Loucy (cell line): ENCODE results near the gene FHIT.

Experiments used
- H2AFZ ChIP-seq: fragments of 200-600 bp; sonication (generic); 2 replicates; pipeline ENCODE4 v1.6.0; 2016; ENCODE audit warnings: antibody characterized with exemption, mild to moderate bottlenecking, low read length, moderate library complexity
- H3F3A ChIP-seq: fragments of 200-600 bp; 2 replicates; pipeline ENCODE4 v1.6.0; 2016; ENCODE audit warnings: antibody characterized with exemption, low read depth, mild to moderate bottlenecking
- H3K27me3 ChIP-seq: fragments of 200-600 bp; sonication (generic); 2 replicates; pipeline ENCODE4 v1.6.1; 2014; ENCODE audit warnings: low read length, mild to moderate bottlenecking; ENCODE audit not compliant: insufficient read depth, poor library complexity, severe bottlenecking
- H3K36me3 ChIP-seq: fragments of 200-600 bp; sonication (generic); 2 replicates; pipeline ENCODE4 v1.6.1; 2016; ENCODE audit warnings: low read length; ENCODE audit not compliant: insufficient read depth
- H3K4me1 ChIP-seq: fragments of 200-600 bp; sonication (generic); 2 replicates; pipeline ENCODE4 v1.5.1; 2014; ENCODE audit warnings: low read length, mild to moderate bottlenecking; ENCODE audit not compliant: insufficient read depth, poor library complexity, severe bottlenecking
- H3K4me2 ChIP-seq: fragments of 200-600 bp; sonication (generic); 2 replicates; pipeline ENCODE4 v1.6.0; 2014; ENCODE audit warnings: antibody characterized with exemption, low read length, low read depth, mild to moderate bottlenecking; ENCODE audit not compliant: poor library complexity, severe bottlenecking
- H3K4me3 ChIP-seq: fragments of 200-600 bp; sonication (generic); 2 replicates; pipeline ENCODE4 v1.5.1; 2014; ENCODE audit warnings: low read length, mild to moderate bottlenecking, mixed read lengths; ENCODE audit not compliant: poor library complexity, severe bottlenecking
- H3K79me2 ChIP-seq: fragments of 200-600 bp; sonication (generic); 2 replicates; pipeline ENCODE4 v1.6.1; 2014; ENCODE audit warnings: low read length; ENCODE audit not compliant: insufficient read depth
- H3K9ac ChIP-seq: fragments of 200-600 bp; sonication (generic); 2 replicates; pipeline ENCODE4 v1.6.0; 2014; ENCODE audit warnings: mild to moderate bottlenecking, low read depth, low read length, moderate library complexity; ENCODE audit not compliant: poor library complexity, severe bottlenecking
- H3K9me2 ChIP-seq: fragments of 200-600 bp; sonication (generic); replicated peaks from 2 replicates; pipeline ENCODE4 v1.6.1; 2016; ENCODE audit warnings: low read depth, low read length, mixed read lengths
- H3K9me3 ChIP-seq: fragments of 200-600 bp; sonication (generic); 2 replicates; pipeline ENCODE4 v1.6.1; 2014; ENCODE audit warnings: mild to moderate bottlenecking, antibody characterized with exemption, low read length, low read depth; ENCODE audit not compliant: insufficient read depth
- H4K20me1 ChIP-seq: fragments of 200-600 bp; sonication (generic); 2 replicates; pipeline ENCODE4 v1.6.0; 2014; ENCODE audit warnings: antibody characterized with exemption, low read length, mild to moderate bottlenecking; ENCODE audit not compliant: insufficient read depth, poor library complexity, severe bottlenecking
- CTCF ChIP-seq: fragments of 200-600 bp; sonication (generic); conservative IDR thresholded peaks from 2 replicates; pipeline ENCODE4 v1.5.1; 2014; ENCODE audit warnings: mild to moderate bottlenecking, antibody characterized with exemption, low read length
- EZH2phosphoT487 ChIP-seq: fragments of 200-600 bp; IDR thresholded peaks from 2 replicates; pipeline ENCODE4 v1.6.1; 2018; ENCODE audit warnings: antibody characterized with exemption, mild to moderate bottlenecking, moderate library complexity, borderline replicate concordance

Gene FHIT

GRCh38 chr3:60393946-60394345 lies 857.3 kb downstream of the FHIT start:
- Histone ChIP-seq H3K4me2 (no peak overlapping the region), H4K20me1 (no peaks in the 10 kb centered on the region), H3K9me3 (no peaks in the 10 kb centered on the region), H3K4me1 (no peaks in the 10 kb centered on the region), H3K4me3 (no peak overlapping the region), H3F3A (no peaks in the 10 kb centered on the region), H3K27me3 (no peaks in the 10 kb centered on the region), H3K36me3 (no peaks in the 10 kb centered on the region), H3K9ac (no peak overlapping the region), H2AFZ (no peak overlapping the region), H3K79me2 (no peaks in the 10 kb centered on the region), H3K9me2 (no peaks in the 10 kb centered on the region)
- TF ChIP-seq EZH2phosphoT487 (no peak), CTCF (no peak)

GRCh38 chr3:60392501-60392900 lies 858.8 kb downstream of the FHIT start:
- H3K4me1 ChIP-seq = no peaks in the 10 kb centered on the region
- no peak overlapping the region for H2AFZ ChIP-seq

GRCh38 chr3:60391292-60391691 lies 860.0 kb downstream of the FHIT start:
- H3K4me3 ChIP-seq = no peak overlapping the region
- no peaks in the 10 kb centered on the region for H4K20me1 ChIP-seq
- H3K9me3 ChIP-seq = no peaks in the 10 kb centered on the region
- H3K4me1 ChIP-seq = no peaks in the 10 kb centered on the region
- no peaks in the 10 kb centered on the region for H3K9me2 ChIP-seq
- H3K9ac ChIP-seq = no peak overlapping the region
- TF ChIP-seq EZH2phosphoT487 (no peak), CTCF (no peak)
- no peaks in the 10 kb centered on the region for H3K79me2 ChIP-seq
- no peaks in the 10 kb centered on the region for H3F3A ChIP-seq
- H3K36me3 ChIP-seq = no peaks in the 10 kb centered on the region
- H3K27me3 ChIP-seq = no peaks in the 10 kb centered on the region
- H2AFZ ChIP-seq = no peak overlapping the region
- H3K4me2 ChIP-seq = no peak overlapping the region

More at GRCh38 chr3:60392501-60392900, 858.8 kb downstream of the FHIT start:
- H3K9ac ChIP-seq = no peak overlapping the region
- no peaks in the 10 kb centered on the region for H3F3A ChIP-seq
- H3K36me3 ChIP-seq = no peaks in the 10 kb centered on the region
- no peak overlapping the region for H3K4me2 ChIP-seq
- no peaks in the 10 kb centered on the region for H4K20me1 ChIP-seq
- H3K9me2 ChIP-seq = no peaks in the 10 kb centered on the region
- TF ChIP-seq EZH2phosphoT487 = no peak
- TF ChIP-seq CTCF = no peak
- no peak overlapping the region for H3K4me3 ChIP-seq
- H3K27me3 ChIP-seq = no peaks in the 10 kb centered on the region
- H3K9me3 ChIP-seq = no peaks in the 10 kb centered on the region
- H3K79me2 ChIP-seq = no peaks in the 10 kb centered on the region
